ENCODE results near the gene ATM.

DNA sequence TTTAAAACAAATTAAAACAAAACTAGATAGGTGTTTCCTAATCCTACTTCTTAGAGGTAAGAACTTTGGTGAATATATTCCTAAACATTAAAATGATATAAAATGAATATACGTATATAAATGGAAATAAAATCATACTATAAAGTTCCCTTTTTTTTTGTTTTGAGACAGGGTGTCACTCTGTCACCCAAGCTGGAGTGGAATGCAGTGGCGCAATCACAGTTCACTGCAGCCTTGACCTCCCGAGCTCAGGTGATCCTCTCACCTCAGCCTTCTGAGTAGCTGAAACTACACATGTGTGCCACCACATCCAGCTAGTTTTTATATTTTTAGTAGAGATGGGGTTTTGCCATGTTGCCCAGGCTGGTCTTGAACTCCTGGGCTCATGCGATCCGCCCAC, 45.3 kb upstream of the ATM start:
- TF ChIP-seq TAF1 (IDR thresholded peaks at IDR 0.05; ENCODE audit: low read depth) = no peak
- TF ChIP-seq, protein P1, sequence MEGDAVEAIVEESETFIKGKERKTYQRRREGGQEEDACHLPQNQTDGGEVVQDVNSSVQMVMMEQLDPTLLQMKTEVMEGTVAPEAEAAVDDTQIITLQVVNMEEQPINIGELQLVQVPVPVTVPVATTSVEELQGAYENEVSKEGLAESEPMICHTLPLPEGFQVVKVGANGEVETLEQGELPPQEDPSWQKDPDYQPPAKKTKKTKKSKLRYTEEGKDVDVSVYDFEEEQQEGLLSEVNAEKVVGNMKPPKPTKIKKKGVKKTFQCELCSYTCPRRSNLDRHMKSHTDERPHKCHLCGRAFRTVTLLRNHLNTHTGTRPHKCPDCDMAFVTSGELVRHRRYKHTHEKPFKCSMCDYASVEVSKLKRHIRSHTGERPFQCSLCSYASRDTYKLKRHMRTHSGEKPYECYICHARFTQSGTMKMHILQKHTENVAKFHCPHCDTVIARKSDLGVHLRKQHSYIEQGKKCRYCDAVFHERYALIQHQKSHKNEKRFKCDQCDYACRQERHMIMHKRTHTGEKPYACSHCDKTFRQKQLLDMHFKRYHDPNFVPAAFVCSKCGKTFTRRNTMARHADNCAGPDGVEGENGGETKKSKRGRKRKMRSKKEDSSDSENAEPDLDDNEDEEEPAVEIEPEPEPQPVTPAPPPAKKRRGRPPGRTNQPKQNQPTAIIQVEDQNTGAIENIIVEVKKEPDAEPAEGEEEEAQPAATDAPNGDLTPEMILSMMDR (IDR thresholded peaks at IDR 0.05; ENCODE audit: poor library complexity, severe bottlenecking) = no peak
- no peak for TF ChIP-seq EP300 (conservative IDR thresholded peaks at IDR 0.05; ENCODE audit: poor library complexity, severe bottlenecking)
- TF ChIP-seq EZH2 (IDR thresholded peaks at IDR 0.05; ENCODE audit: borderline replicate concordance, insufficient read depth, low read length, poor library complexity, severe bottlenecking) = no peak
- no peak for TF ChIP-seq RAD21 (conservative IDR thresholded peaks at IDR 0.05)
- TF ChIP-seq POLR2AphosphoS5 (IDR thresholded peaks at IDR 0.05) = no peak
- TF ChIP-seq, protein P2, sequence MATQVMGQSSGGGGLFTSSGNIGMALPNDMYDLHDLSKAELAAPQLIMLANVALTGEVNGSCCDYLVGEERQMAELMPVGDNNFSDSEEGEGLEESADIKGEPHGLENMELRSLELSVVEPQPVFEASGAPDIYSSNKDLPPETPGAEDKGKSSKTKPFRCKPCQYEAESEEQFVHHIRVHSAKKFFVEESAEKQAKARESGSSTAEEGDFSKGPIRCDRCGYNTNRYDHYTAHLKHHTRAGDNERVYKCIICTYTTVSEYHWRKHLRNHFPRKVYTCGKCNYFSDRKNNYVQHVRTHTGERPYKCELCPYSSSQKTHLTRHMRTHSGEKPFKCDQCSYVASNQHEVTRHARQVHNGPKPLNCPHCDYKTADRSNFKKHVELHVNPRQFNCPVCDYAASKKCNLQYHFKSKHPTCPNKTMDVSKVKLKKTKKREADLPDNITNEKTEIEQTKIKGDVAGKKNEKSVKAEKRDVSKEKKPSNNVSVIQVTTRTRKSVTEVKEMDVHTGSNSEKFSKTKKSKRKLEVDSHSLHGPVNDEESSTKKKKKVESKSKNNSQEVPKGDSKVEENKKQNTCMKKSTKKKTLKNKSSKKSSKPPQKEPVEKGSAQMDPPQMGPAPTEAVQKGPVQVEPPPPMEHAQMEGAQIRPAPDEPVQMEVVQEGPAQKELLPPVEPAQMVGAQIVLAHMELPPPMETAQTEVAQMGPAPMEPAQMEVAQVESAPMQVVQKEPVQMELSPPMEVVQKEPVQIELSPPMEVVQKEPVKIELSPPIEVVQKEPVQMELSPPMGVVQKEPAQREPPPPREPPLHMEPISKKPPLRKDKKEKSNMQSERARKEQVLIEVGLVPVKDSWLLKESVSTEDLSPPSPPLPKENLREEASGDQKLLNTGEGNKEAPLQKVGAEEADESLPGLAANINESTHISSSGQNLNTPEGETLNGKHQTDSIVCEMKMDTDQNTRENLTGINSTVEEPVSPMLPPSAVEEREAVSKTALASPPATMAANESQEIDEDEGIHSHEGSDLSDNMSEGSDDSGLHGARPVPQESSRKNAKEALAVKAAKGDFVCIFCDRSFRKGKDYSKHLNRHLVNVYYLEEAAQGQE (IDR thresholded peaks at IDR 0.05; ENCODE audit: borderline replicate concordance) = no peak
- no peak for TF ChIP-seq SMC3 (conservative IDR thresholded peaks at IDR 0.05; ENCODE audit: poor library complexity)
- TF ChIP-seq MXI1 (conservative IDR thresholded peaks at IDR 0.05; ENCODE audit: poor library complexity, severe bottlenecking) = no peak

All from neural cell (in vitro differentiated cells).